HEK293 (cell line): ENCODE results near the gene NPY.

ENCODE experiments used
- CTCF ChIA-PET: fragments of 350-600 bp; formaldehyde crosslinking; extraction: SDS; loops from one replicate; lab custom pipeline; 2021; ENCODE audit warnings: antibody characterized with exemption; lab: Yijun Ruan, JAX
- POLR2A ChIA-PET: fragments of 300-600 bp; formaldehyde crosslinking; extraction: SDS; loops from one replicate; lab custom pipeline; 2020; ENCODE audit warnings: antibody characterized with exemption, inconsistent platforms; lab: Yijun Ruan, JAX
- H3K27ac ChIP-seq: fragments of 200-500 bp; sonication (Bioruptor generic); 2 replicates; pipeline ENCODE4 v1.5.1; 2014; ENCODE audit warnings: low read depth, low read length, control low read depth, inconsistent platforms; ENCODE audit errors: extremely low read depth
- H3K36me3 ChIP-seq, 2 experiments: fragments of 200-500 bp in 1 of 2; sonication (Bioruptor generic) in 1 of 2; 1 replicate in 1 of 2; 2 replicates in 1 of 2; pipeline ENCODE4 v1.5.1; 2014 to 2017; ENCODE audit warnings: inconsistent platforms in 2 of 2, low read length in 2 of 2; ENCODE audit not compliant: control insufficient read depth in 2 of 2, insufficient read depth in 1 of 2
- H3K4me1 ChIP-seq: fragments of 200-500 bp; sonication (Bioruptor generic); 2 replicates; pipeline ENCODE4 v1.5.1; 2014; ENCODE audit warnings: mild to moderate bottlenecking, low read length, inconsistent platforms; ENCODE audit not compliant: control insufficient read depth, insufficient read depth
- H3K4me3 ChIP-seq: 2 replicates; pipeline ENCODE4 v1.5.1; 2011; ENCODE audit warnings: low read depth, mild to moderate bottlenecking, control low read depth, low read length, moderate library complexity
- H3K9me3 ChIP-seq: fragments of 200-500 bp; sonication (Bioruptor generic); 2 replicates; pipeline ENCODE4 v1.5.1; 2014; ENCODE audit warnings: low read depth, low read length, inconsistent platforms; ENCODE audit not compliant: control insufficient read depth, insufficient read depth
- CTCF ChIP-seq: fragments of 450-650 bp; formaldehyde crosslinking; IDR thresholded peaks from 2 replicates; pipeline ENCODE4 v1.5.1; 2016; ENCODE audit warnings: missing biosample characterization, missing genetic modification characterization
- KLF16 ChIP-seq: fragments of 450-650 bp; formaldehyde crosslinking; IDR thresholded peaks from 2 replicates; pipeline ENCODE4 v1.5.1; 2017; ENCODE audit warnings: missing biosample characterization, missing genetic modification characterization
- ZBTB10 ChIP-seq: fragments of 450-650 bp; formaldehyde crosslinking; IDR thresholded peaks from 2 replicates; pipeline ENCODE4 v1.5.1; 2016; ENCODE audit warnings: missing biosample characterization, missing genetic modification characterization
- ZFP3 ChIP-seq: fragments of 450-650 bp; formaldehyde crosslinking; IDR thresholded peaks from 2 replicates; pipeline ENCODE4 v1.5.1; 2016; ENCODE audit warnings: low read depth, missing biosample characterization, missing genetic modification characterization
- ZNF175 ChIP-seq: fragments of 450-650 bp; formaldehyde crosslinking; IDR thresholded peaks from 2 replicates; pipeline ENCODE4 v1.5.1; 2016; ENCODE audit warnings: missing biosample characterization, missing genetic modification characterization
- ZNF223 ChIP-seq: fragments of 450-650 bp; formaldehyde crosslinking; IDR thresholded peaks from 2 replicates; pipeline ENCODE4 v1.5.1; 2016; ENCODE audit warnings: missing biosample characterization, missing genetic modification characterization
- ZNF280C ChIP-seq: fragments of 450-650 bp; formaldehyde crosslinking; IDR thresholded peaks from 2 replicates; pipeline ENCODE4 v1.5.1; 2016; ENCODE audit warnings: missing biosample characterization, missing genetic modification characterization
- ZNF280D ChIP-seq: fragments of 450-650 bp; formaldehyde crosslinking; IDR thresholded peaks from 2 replicates; pipeline ENCODE4 v1.5.1; 2016; ENCODE audit warnings: missing biosample characterization, missing genetic modification characterization
- ZNF292 ChIP-seq: fragments of 450-650 bp; formaldehyde crosslinking; IDR thresholded peaks from 2 replicates; pipeline ENCODE4 v1.5.1; 2016; ENCODE audit warnings: low read depth, missing biosample characterization, missing genetic modification characterization, borderline replicate concordance
- ZNF311 ChIP-seq: fragments of 450-650 bp; formaldehyde crosslinking; IDR thresholded peaks from 2 replicates; pipeline ENCODE4 v1.5.1; 2017; ENCODE audit warnings: missing biosample characterization, missing genetic modification characterization, borderline replicate concordance
- ZNF433 ChIP-seq: fragments of 450-650 bp; formaldehyde crosslinking; IDR thresholded peaks from 2 replicates; pipeline ENCODE4 v1.5.1; 2016; ENCODE audit warnings: missing biosample characterization, missing genetic modification characterization, low read depth
- ZNF629 ChIP-seq: fragments of 450-650 bp; formaldehyde crosslinking; IDR thresholded peaks from 2 replicates; pipeline ENCODE4 v1.5.1; 2017; ENCODE audit warnings: missing biosample characterization, missing genetic modification characterization
- ZNF792 ChIP-seq: fragments of 450-650 bp; formaldehyde crosslinking; IDR thresholded peaks from 2 replicates; pipeline ENCODE4 v1.5.1; 2016; ENCODE audit warnings: missing biosample characterization, missing genetic modification characterization
- ZNF830 ChIP-seq: fragments of 450-650 bp; IDR thresholded peaks from 2 replicates; pipeline ENCODE4 v1.5.0; 2018; ENCODE audit warnings: missing biosample characterization, missing genetic modification characterization, low read depth, mild to moderate bottlenecking, moderate library complexity
- ZNF837 ChIP-seq: fragments of 450-650 bp; formaldehyde crosslinking; IDR thresholded peaks from 2 replicates; pipeline ENCODE4 v1.5.1; 2016; ENCODE audit warnings: missing biosample characterization, missing genetic modification characterization
- TF ChIP-seq, protein P1 (sequence below): fragments of 450-650 bp; formaldehyde crosslinking; IDR thresholded peaks from 2 replicates; pipeline ENCODE4 v1.5.1; 2016; ENCODE audit warnings: missing biosample characterization, missing genetic modification characterization
- TF ChIP-seq, protein P2 (sequence below): fragments of 450-650 bp; formaldehyde crosslinking; IDR thresholded peaks from 2 replicates; pipeline ENCODE4 v1.5.1; 2017; ENCODE audit warnings: missing biosample characterization, missing genetic modification characterization

The NPY gene

GRCh38 chr7:24323961-24324480 lies 40.0 kb downstream of the NPY start:
- ChIA-PET CTCF (interaction anchor here (0.6 kb wide), 1 partner anchor 226 kb away, joined by 6 read pairs; no protein-coding TSS in a partner anchor), POLR2A (no interaction called here)
- TF ChIP-seq ZNF175 (tag by site-specific recombination) (no peak), ZNF433 (no peak)
- TF ChIP-seq, protein P1, sequence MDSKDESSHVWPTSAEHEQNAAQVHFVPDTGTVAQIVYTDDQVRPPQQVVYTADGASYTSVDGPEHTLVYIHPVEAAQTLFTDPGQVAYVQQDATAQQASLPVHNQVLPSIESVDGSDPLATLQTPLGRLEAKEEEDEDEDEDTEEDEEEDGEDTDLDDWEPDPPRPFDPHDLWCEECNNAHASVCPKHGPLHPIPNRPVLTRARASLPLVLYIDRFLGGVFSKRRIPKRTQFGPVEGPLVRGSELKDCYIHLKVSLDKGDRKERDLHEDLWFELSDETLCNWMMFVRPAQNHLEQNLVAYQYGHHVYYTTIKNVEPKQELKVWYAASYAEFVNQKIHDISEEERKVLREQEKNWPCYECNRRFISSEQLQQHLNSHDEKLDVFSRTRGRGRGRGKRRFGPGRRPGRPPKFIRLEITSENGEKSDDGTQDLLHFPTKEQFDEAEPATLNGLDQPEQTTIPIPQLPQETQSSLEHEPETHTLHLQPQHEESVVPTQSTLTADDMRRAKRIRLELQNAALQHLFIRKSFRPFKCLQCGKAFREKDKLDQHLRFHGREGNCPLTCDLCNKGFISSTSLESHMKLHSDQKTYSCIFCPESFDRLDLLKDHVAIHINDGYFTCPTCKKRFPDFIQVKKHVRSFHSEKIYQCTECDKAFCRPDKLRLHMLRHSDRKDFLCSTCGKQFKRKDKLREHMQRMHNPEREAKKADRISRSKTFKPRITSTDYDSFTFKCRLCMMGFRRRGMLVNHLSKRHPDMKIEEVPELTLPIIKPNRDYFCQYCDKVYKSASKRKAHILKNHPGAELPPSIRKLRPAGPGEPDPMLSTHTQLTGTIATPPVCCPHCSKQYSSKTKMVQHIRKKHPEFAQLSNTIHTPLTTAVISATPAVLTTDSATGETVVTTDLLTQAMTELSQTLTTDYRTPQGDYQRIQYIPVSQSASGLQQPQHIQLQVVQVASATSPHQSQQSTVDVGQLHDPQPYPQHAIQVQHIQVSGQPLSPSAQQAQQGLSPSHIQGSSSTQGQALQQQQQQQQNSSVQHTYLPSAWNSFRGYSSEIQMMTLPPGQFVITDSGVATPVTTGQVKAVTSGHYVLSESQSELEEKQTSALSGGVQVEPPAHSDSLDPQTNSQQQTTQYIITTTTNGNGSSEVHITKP (tag by site-specific recombination), result no peak
- H3K4me1 ChIP-seq, result no peaks in the 10 kb centered on the region
- H3K27ac ChIP-seq, result no peak overlapping the region
- no peaks in the 10 kb centered on the region for H3K9me3 ChIP-seq
- no peaks in the 10 kb centered on the region for H3K36me3 ChIP-seq
- no peak overlapping the region for H3K4me3 ChIP-seq

GRCh38 chr7:24325708-24326107 lies 41.7 kb downstream of the NPY start:
- H3K4me3 ChIP-seq, result no peak overlapping the region
- CTCF ChIA-PET, result interaction anchor here (1.1 kb wide), 1 partner anchor 56 kb away, joined by 3 read pairs; no protein-coding TSS in a partner anchor
- H3K4me1 ChIP-seq, result no peaks in the 10 kb centered on the region
- POLR2A ChIA-PET, result no interaction called here
- no peaks in the 10 kb centered on the region for H3K36me3 ChIP-seq
- no peak overlapping the region for H3K27ac ChIP-seq
- H3K9me3 ChIP-seq, result no peaks in the 10 kb centered on the region
- TF ChIP-seq ZNF292 (tag by site-specific recombination) (no peak), ZBTB10 (tag by site-specific recombination) (no peak), ZNF629 (no peak), ZFP3 (tag by site-specific recombination) (no peak), ZNF311 (tag by site-specific recombination) (no peak), ZNF223 (no peak), ZNF280D (no peak), KLF16 (tag by site-specific recombination) (no peak), ZNF837 (tag by site-specific recombination) (no peak), ZNF830 (tag by site-specific recombination) (no peak), CTCF (tag by site-specific recombination) (no peak), ZNF792 (tag by site-specific recombination) (no peak), ZNF280C (tag by site-specific recombination) (no peak)
- TF ChIP-seq, protein P2, sequence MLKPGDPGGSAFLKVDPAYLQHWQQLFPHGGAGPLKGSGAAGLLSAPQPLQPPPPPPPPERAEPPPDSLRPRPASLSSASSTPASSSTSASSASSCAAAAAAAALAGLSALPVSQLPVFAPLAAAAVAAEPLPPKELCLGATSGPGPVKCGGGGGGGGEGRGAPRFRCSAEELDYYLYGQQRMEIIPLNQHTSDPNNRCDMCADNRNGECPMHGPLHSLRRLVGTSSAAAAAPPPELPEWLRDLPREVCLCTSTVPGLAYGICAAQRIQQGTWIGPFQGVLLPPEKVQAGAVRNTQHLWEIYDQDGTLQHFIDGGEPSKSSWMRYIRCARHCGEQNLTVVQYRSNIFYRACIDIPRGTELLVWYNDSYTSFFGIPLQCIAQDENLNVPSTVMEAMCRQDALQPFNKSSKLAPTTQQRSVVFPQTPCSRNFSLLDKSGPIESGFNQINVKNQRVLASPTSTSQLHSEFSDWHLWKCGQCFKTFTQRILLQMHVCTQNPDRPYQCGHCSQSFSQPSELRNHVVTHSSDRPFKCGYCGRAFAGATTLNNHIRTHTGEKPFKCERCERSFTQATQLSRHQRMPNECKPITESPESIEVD, result no peak
